CD4-positive, alpha-beta T cell treated with Interleukin-6 at 100 ng/mL for 8 hours (primary cell): ENCODE results near the gene ANKRD10.

Experiments
- DNase-seq: peaks from one replicate; pipeline ENCODE4 v3.0.0-alpha.2; 2020; ENCODE audit warnings: mixed read lengths, low spot score

The ANKRD10 gene

GRCh38 chr13:110830800-110831371, 84.0 kb downstream of the ANKRD10 start:
- DNase-seq, result no peak

- no peak for DNase-seq
These were observed 84.5 kb downstream of the ANKRD10 start for GRCh38 chr13:110830331-110830730.

- DNase-seq, result no peak
These were observed 85.4 kb downstream of the ANKRD10 start for GRCh38 chr13:110829486-110829885.

GRCh38 chr13:110828705-110829104, 86.2 kb downstream of the ANKRD10 start:
- DNase-seq, result no peak
